Cardiac muscle cell (in vitro differentiated cells and primary cell): ENCODE measurements around the gene UQCC2. TPM values are rescaled to one million over a fixed set of nuclear protein-coding genes. Genes with fewer than 3 reads are reported as not detected.

ENCODE experiments used
- DNase-seq, 2 donors: peaks; one replicate each; pipeline versions ENCODE4 v3.0.0 to v3.0.0-alpha.2; 2010 to 2017; ENCODE audit warnings: low read depth in 1 of 2, low spot score in 1 of 2
- H3K27ac ChIP-seq: fragments of 200-600 bp; sonication (generic); 2 replicates; pipeline ENCODE4 v1.5.1; 2016
- H3K27me3 ChIP-seq: fragments of 200-600 bp; sonication (generic); 2 replicates; pipeline ENCODE4 v1.6.0; 2016; ENCODE audit warnings: control low read depth
- H3K36me3 ChIP-seq: fragments of 200-600 bp; sonication (generic); 2 replicates; pipeline ENCODE4 v1.5.1; 2016; ENCODE audit warnings: control low read depth
- H3K4me1 ChIP-seq: fragments of 200-600 bp; sonication (generic); 2 replicates; pipeline ENCODE4 v1.8.1; 2017; ENCODE audit warnings: low read depth, mild to moderate bottlenecking, mixed run types
- H3K4me3 ChIP-seq: fragments of 200-600 bp; sonication (generic); 2 replicates; pipeline ENCODE4 v1.5.1; 2016; ENCODE audit warnings: mild to moderate bottlenecking
- H3K9me3 ChIP-seq: fragments of 200-600 bp; sonication (generic); 2 replicates; pipeline ENCODE4 v1.5.1; 2017; ENCODE audit warnings: low read depth, mild to moderate bottlenecking, control low read depth
- polyA plus RNA-seq: library from polyadenylated mRNA; unstranded; fragments of >200 nt; fragmentation: Nextera tagmentation; extraction: Ambion mirVana; gene quantifications from 2 replicates; pipeline ENCODE4 v1.2.1, GENCODE V29; 2016
- total RNA-seq: library from RNA; depleted of rRNA; stranded (reverse); fragments of >200 nt; gene quantifications from 2 replicates; pipeline ENCODE4 v1.2.3, GENCODE V29; 2016
- TF ChIP-seq, protein P1 (sequence below): IDR thresholded peaks from 2 replicates; pipeline ENCODE4 v1.5.1; 2012; ENCODE audit warnings: low read depth, mild to moderate bottlenecking, low read length

Gene UQCC2
- total and polyA plus RNA-seq, 2 experiments from 2014 or later: 40.1 to 232 TPM

DNA sequence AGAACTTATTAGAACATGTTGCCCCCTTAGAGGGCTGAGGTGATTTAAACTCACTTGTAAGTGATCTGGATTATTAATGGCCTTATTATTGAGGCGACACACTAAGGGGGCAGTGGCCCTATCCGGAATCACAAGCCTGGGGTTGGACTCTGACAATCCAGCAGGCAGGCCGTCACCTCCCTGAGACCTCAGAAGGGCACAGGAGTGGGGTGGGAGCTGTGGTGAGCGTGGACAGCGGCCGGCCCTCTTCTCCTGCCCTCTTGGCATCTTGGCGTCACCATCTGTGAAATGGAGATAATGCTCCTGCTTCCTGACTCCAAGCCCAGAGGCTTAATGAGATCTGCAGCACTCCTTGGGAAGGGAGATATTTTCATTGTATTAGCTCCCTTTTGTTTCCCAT is 15.6 kb upstream of the UQCC2 start:
- H3K27me3 ChIP-seq: no peaks in the 10 kb centered on the region
- no peak for DNase-seq
- H3K9me3 ChIP-seq: no peaks in the 10 kb centered on the region
- H3K4me1 ChIP-seq: peaks cover 25% of the 10 kb centered on the region
- no peaks in the 10 kb centered on the region for H3K36me3 ChIP-seq
- no peak overlapping the region for H3K27ac ChIP-seq
- TF ChIP-seq, protein P1, sequence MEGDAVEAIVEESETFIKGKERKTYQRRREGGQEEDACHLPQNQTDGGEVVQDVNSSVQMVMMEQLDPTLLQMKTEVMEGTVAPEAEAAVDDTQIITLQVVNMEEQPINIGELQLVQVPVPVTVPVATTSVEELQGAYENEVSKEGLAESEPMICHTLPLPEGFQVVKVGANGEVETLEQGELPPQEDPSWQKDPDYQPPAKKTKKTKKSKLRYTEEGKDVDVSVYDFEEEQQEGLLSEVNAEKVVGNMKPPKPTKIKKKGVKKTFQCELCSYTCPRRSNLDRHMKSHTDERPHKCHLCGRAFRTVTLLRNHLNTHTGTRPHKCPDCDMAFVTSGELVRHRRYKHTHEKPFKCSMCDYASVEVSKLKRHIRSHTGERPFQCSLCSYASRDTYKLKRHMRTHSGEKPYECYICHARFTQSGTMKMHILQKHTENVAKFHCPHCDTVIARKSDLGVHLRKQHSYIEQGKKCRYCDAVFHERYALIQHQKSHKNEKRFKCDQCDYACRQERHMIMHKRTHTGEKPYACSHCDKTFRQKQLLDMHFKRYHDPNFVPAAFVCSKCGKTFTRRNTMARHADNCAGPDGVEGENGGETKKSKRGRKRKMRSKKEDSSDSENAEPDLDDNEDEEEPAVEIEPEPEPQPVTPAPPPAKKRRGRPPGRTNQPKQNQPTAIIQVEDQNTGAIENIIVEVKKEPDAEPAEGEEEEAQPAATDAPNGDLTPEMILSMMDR: no peak
- H3K4me3 ChIP-seq: no peak overlapping the region

DNA sequence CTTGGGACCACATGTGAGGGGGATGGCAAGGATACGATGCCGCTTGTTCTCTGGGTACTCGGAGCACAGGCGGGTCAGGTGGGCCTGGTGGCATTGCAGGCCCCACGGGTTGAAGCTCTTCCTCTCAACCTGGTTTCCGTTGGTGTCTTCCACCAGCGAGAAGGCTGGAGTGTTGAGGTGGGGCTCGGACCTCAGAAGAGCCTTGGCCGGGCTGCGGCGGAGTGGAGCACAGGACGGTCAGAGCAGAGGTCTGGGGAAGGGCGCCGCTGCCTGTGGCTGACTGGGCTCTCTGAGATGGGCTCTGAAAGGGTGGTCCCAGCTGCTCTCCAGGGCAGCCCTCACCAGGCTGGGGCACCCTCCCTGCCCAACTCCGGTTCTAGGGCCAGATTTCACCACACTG is 15.2 kb upstream of the UQCC2 start:
- no peak for DNase-seq

DNA sequence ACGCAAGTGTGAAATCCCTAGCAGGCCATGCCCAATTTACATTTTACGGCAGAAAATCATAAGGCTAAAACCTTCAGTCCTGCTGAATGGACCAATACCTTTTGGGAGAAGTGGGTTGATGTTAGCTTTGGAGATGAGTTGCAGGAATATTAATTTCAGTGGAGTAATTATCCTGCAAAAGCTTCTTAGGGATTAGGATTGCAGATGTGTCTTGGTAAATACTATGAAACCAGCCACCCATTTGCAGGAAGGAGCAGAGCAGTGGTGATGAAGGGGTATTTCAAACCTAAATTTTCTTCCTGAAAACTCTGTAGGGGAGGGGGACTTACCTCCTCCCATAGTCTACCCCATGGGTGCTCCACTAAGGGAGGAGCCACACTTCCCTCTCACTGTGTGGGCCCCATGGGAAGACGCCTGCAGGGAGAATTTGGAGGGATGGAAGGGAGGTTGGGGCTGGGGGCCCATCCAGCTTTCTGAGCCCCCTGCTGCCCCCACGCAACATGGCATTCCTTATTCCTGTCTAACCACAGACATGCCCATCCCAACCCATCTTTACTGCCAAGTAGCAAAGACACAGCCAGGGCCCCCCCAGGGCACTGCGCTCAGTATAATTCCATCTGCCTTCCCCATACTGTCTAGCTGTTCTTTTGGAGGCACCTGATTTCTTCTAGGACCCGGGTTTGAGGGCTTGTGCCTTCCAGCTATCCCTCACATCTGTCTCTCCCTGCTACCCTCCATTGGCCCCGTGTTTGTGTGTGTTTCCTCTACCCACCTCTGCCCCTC is 14.6 kb upstream of the UQCC2 start:
- no peak for DNase-seq
- Histone ChIP-seq H3K36me3 (no peaks in the 10 kb centered on the region), H3K4me1 (peaks cover 25% of the 10 kb centered on the region), H3K9me3 (no peaks in the 10 kb centered on the region), H3K4me3 (no peak overlapping the region), H3K27ac (no peak overlapping the region), H3K27me3 (no peaks in the 10 kb centered on the region)
- TF ChIP-seq, protein P1: no peak

More for the DNA sequence above, 15.2 kb upstream of the UQCC2 start:
- no peaks in the 10 kb centered on the region for H3K9me3 ChIP-seq
- no peaks in the 10 kb centered on the region for H3K36me3 ChIP-seq
- H3K27ac ChIP-seq: no peak overlapping the region
- no peak overlapping the region for H3K4me3 ChIP-seq
- peaks cover 27% of the 10 kb centered on the region for H3K4me1 ChIP-seq
- no peaks in the 10 kb centered on the region for H3K27me3 ChIP-seq
- TF ChIP-seq, protein P1: no peak

DNA sequence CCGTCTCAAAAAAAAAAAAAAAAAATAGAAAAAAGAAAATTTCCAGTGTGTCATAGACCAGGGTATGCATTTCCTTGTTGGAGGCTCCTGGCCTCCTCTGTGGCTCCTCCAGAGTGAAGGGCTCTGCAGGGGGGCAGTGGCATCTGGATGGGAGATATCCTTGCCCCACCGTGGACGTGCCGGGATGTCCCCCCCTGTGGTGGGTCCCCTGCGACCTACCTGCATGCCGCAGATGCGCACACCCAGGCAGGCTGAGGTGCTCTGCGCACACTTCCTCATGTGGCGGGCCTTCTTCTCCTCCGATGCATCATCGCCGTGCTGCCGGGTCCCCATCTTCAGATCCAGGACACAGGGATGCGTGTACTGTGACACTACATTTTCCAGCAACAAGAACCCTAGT is 13.7 kb upstream of the UQCC2 start:
- H3K4me1 ChIP-seq: peaks cover 21% of the 10 kb centered on the region
- H3K4me3 ChIP-seq: no peak overlapping the region
- TF ChIP-seq, protein P1: no peak
- H3K27ac ChIP-seq: no peak overlapping the region
- H3K9me3 ChIP-seq: no peaks in the 10 kb centered on the region
- H3K36me3 ChIP-seq: no peaks in the 10 kb centered on the region
- no peaks in the 10 kb centered on the region for H3K27me3 ChIP-seq
- DNase-seq: no peak

DNA sequence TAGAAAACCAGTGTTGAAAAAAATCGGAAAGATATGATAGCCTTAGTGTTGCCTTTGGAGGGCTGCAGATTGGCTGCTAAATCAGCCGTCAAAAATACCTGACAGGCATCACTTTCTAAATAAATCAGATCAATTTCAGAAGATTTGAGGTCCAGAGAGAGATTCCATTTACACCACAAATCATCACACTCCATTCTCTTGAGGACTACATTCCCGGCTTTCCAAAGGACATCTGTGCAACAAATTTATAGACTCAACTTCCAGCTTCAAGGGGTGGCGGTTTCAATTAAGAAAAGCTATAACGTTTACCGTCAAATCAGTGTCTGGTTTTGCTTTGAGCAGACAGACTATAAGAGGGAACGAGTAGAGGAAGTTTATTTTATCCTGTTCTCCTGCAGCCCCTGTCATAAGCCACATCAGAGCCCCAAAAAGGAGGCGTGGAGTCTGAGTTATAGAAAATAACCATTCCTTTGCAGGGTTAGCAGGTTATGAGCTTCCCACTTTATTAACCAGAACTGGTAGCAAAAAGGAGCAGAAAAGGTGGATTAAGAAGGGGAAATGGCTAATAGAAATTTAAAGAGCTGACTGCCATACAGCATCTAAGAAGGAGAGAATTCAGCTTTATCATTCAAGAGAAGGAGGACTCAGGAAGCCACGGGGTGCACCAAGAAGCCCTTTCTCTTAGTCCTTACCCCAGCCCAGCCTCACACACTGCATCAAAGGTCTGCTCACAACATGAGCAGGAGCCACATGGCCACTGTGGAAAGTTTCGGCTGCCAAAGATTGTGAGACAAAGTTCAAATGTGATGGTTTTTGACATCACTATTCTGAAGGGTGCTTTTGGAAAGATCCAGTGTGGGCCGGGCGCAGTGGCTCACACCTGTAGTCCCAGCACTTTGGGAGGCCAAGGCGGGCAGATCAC is 12.9 kb upstream of the UQCC2 start:
- Histone ChIP-seq H3K4me3 (no peak overlapping the region), H3K27me3 (no peaks in the 10 kb centered on the region), H3K27ac (no peak overlapping the region), H3K9me3 (no peaks in the 10 kb centered on the region), H3K4me1 (peaks cover 18% of the 10 kb centered on the region), H3K36me3 (no peaks in the 10 kb centered on the region)
- TF ChIP-seq, protein P1: no peak
- no peak for DNase-seq
